ENCODE data around the gene RAD51AP1.
A peak's percentile ranks its signal among the peaks of the same experiment; 100 is the strongest.

The RAD51AP1 gene

DNA sequence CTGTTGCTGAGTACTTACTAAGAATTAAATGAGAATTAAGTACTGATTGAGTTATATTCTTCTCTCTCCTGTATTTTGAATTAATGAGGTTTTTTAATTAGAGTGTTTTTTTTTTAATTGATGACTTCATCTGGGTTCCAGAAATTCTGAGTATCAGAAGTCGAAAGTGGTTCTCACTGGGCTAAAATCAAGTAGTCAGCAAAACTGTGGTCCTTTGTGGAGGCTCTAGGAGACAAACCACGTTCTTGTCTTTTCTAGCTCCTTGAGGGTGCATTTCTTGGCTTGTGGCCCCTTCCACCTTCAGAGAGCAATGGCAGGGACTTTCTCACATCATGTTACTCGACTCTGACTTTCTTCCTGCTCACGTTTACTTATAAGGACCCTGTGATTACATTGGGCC lies 15.3 kb downstream of the RAD51AP1 start:
- DNase-seq = no peak

- no peak for DNase-seq
Observed at GRCh38 chr12:4555804-4556203, 17.1 kb downstream of the RAD51AP1 start.

DNA sequence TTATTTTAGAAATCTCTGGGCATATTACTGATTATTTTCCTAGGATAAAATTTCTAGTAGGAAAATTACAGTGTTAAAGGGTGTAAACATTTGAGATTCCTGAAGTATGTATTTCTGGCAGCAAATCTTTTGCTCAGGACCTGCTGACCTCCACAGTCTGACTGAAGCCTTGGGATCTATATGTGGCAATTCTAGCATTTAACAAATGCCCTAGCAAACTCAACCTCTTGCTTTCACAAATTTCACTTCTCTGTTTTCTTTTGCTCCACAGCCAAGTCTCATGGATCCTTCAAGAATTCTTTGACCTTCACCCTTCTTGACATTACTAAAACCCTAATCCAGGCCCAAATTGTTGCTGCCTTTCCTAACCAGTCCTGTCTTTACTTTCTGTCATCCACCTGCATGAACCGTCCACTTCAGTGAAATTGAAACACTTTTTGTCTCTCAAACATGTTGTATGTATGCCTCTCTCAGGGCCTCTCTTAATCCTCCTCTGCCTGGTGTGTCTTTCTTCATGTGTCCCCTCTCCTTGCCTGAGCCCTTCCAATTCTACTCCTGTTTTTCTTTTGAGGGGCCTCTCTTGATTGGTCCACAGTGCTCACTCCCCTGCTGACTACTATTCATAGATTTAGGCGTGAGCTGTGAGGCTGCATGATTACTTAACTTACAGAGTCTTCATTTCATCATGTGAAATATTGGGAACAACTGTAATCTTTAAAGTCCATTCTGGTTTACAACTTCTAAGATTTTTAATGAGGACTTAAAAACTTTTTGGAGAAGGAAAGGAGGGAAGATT lies 18.2 kb downstream of the RAD51AP1 start:
- DNase-seq = no peak

DNA sequence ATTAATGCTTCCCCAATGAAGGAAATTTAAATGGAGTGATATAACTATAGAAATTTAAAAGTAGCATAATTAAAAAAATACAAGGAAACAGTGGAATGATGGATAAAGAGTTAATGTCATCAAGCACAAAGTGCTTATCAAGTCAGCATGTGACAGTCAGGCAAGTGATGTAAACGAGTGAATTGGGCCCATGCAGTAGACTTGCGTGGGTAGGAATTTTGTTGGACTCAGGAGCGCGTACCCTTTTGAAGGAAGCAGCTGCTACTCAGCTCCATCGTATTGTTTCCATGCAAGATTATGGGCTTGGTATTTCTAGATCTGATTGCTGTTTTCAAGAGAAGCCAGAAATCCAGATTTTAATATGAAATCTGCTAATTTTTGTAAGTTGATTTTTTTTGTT lies 18.9 kb downstream of the RAD51AP1 start:
- no peak for DNase-seq

GRCh38 chr12:4558171-4558570 lies 19.5 kb downstream of the RAD51AP1 start:
- DNase-seq = no peak

- peak; percentile 29 to 56 for DNase-seq
Observed at GRCh38 chr12:4562034-4562657, 23.5 kb downstream of the RAD51AP1 start, which contains the start of gene DYRK4. TSS of gene DYRK4 (plus strand) at chr12:4562208. CDS start at chr12:4562246, 38 bp downstream.

DNA sequence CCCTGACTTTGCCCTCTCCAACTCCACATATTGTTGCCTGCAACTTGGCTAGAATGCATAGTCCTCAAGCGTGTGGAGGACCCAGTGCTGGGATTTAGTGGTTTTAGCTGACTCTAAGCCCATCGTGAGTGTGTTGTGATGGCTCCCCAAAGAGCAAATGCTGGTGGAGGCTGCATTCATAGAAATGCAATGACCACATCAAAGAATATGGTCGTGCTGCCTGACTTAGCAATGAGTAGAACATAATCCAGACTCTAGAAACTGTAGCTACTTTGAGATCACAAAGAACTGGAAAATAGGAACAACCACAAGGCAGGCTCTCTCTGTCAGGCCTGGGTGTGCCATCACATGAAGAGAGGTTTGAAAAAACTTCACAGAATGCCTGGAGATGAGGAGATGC lies 24.6 kb downstream of the RAD51AP1 start:
- DNase-seq = no peak

DNA sequence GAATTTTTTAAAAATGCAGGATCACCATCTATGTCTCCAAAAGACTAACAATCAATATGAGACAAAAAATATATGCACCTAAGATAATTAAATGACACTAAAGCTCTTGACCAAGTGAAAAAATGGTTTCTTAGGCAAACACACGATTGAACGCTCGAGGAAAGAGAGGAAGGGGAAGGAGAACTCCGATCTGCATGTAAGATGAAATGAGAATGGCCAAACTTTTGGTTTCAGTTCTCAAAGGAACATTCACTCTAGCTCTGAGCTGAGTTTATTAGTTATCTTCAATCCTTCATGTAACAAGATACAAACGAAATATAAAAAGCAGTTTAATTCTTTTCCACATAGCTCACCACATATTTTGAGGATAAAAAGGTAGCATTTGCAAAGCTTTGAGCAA lies 26.1 kb downstream of the RAD51AP1 start:
- DNase-seq = no peak

GRCh38 chr12:4566474-4566873 lies 27.8 kb downstream of the RAD51AP1 start:
- no peak for DNase-seq

- DNase-seq = no peak
Observed at GRCh38 chr12:4567073-4567881, 28.6 kb downstream of the RAD51AP1 start.

GRCh38 chr12:4569261-4569660 lies 30.6 kb downstream of the RAD51AP1 start:
- DNase-seq = no peak

DNA sequence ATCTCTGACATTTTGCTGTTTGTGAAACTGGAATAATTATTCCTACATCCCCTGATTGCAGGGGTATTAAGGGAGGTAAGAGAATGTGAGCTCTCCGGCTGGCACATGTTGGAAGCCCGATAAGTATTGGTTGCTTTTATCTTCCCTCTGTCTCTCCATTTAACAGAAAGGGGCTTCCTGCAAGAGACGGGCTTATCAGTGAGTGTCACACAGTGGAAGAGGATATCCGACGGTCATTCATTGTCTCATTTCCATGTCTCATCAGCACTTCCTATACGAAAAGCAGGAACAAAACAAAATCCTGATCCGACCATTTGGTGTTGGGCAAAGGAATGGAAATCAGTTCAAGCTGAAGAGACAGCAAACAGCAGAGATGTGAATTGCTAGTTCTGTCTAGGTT lies 34.0 kb downstream of the RAD51AP1 start:
- DNase-seq = no peak

DNA sequence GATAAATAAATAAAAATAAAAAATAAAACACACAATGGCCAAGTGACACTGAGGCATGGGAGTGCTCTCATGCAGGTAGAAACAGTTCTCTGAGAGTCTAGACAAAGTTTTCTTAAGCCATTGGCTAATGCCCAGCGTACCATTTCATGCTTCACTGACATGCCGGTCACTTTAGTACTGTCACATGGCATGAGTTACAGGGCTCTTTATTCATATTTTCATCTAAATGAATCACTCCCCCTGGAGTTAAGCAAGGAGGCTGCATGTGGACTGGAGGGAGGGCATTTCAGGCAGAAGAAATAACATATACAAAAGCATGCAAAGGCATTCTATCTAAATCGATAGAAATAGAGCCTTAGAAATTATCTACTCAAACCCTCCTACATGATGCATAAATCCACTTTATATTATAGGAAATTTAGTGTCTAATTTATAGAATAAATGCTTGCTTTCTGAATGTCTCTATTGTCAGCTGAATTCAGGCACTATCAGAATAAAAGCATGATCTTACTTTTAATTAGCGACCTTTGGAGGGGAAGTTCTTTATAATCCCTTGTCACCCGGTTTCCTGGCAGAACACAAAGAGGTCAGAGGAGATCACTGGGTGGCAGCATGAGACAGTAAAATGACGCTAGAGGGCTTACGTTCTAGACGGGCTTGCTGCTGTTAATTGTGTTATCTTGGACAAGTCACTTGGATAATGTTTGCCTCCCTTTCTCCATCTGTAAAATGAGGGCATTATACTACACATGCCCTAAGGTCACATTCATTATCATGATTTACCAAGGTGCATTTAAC lies 40.8 kb downstream of the RAD51AP1 start:
- DNase-seq = peak in 1 of 2 experiments; percentile 33

DNA sequence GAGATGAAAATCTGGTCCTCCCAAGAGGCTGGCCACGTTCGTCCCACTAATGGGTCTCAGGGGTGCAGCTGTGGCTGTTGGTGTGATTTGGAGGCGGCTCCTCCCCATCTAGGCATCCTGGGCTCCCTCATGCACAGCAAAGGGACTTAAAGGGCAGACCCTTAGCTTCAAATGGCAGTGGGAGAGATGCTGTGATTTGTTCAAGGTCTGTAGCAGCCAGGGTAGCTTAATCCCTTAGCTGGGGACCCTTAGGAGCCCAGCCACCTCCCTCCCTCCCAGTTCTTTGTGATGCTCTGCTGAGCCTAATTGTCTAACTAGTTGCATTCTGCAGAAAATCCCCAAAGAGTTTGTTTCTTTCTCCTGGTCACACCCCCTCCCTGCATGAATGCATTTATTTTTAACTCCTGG lies 41.6 kb downstream of the RAD51AP1 start:
- no peak for DNase-seq

DNA sequence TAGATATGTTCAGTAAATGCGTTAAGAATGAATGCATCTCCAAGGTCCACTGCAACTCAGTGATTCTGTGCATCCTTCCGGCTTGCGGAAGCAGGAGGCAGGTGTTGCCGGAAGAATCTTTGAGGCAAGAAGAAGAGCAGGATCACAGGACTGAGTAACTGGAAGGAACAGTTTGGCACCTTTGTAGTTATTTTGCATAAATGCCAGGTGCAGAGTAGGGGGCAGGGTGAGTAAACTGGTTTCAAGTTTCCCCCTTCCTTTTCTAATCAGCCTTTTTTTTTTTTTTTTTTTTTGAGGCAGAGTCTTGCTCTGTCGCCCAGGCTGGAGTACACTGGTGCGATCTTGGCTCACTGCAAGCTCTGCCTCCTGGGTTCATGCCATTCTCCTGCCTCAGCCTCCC lies 45.6 kb downstream of the RAD51AP1 start:
- DNase-seq = no peak

DNA sequence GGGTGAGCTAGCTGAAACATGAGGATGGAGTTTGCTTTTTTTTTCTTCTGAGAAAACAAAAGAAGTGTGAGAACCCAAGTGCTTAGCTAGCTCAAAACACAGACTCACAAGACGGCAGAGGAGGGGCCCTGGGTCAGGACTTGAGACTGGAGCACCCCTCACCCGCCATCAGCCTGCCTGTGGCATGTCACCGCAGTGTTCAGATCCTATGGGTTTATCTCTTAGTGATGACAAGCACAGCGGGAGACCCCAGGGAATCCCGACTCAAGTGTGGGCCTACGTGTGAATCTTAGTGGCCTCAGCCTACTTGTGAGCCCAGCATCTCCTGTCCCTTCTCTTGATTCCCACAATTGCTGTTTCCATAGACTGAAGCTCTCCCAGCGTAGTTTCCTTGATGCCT lies 46.2 kb downstream of the RAD51AP1 start:
- DNase-seq = no peak

DNA sequence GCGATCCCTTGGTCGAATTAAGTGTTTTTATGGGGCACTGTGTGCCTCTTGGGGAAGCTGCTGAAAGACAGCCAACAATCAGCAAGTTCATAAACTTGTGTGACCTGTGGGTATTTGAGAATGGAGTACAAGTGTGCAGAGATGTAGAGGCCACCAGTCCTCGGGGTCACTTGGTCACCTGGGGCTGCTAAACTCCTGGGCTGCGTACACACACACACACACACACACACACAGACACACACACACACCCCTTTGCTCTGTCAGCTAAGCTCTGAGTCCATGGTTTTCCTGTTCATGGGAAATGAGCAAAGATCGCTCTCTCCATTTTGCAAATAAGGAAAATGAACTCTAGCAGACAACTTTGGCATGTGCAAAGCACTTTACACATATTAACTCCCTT lies 47.8 kb downstream of the RAD51AP1 start:
- no peak for DNase-seq

- DNase-seq = no peak
Observed at GRCh38 chr12:4587108-4587507, 48.4 kb downstream of the RAD51AP1 start.

- no peak for DNase-seq
Observed at GRCh38 chr12:4588916-4589315, 50.2 kb downstream of the RAD51AP1 start.

GRCh38 chr12:4589941-4590340 lies 51.3 kb downstream of the RAD51AP1 start:
- DNase-seq = no peak

DNA sequence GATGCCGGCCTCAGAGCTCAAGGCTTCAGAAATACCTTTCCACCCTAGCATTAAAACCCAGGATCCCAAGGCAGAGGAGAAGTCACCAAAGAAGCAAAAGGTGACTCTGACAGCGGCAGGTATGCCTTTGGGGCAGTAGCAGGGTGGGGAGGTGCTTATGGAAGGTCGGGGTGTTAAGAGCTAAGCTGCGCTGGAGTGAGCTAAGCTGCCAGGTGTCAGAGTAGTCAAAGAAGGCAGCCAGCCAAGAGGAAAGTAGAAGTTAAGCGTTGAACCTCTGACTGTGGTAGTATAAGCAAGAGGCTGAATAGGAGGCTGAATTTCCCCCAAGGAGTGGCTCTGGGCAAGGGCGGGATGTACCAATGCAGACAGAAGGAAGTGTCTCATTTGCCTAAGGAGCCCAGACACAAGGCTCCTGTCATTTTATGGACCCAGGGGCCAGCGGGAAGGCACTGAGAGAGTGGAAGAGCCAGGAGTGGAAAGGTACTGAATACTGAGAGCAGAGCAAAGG lies 52.5 kb downstream of the RAD51AP1 start:
- DNase-seq = peak in 1 of 2 experiments; percentile 11

GRCh38 chr12:4595881-4596280 lies 57.2 kb downstream of the RAD51AP1 start:
- DNase-seq = no peak

- DNase-seq = peak in 1 of 2 experiments; percentile 8
Observed at GRCh38 chr12:4603421-4603820, 64.7 kb downstream of the RAD51AP1 start.

Measured in NCI-H524 (cell line).